ENCODE measurements around the gene LILRB2. TPM values are rescaled to one million over a fixed set of nuclear protein-coding genes. Genes with fewer than 3 reads are reported as not detected.

LILRB2 gene
- total RNA-seq, 1 donor: not detected

GRCh38 chr19:54305141-54305540 is 24.2 kb upstream of the LILRB2 start:
- no peak overlapping the region for H3K4me3 ChIP-seq (ENCODE audit: low read depth, low read length)
- no peak for TF ChIP-seq CTCF (IDR thresholded peaks at IDR 0.05; ENCODE audit: insufficient read depth, low read length)
- DNase-seq (ENCODE audit: low read depth): no peak

- TF ChIP-seq CTCF (IDR thresholded peaks at IDR 0.05; ENCODE audit: insufficient read depth, low read length): no peak
- no peak overlapping the region for H3K4me3 ChIP-seq (ENCODE audit: low read depth, low read length)
- DNase-seq (ENCODE audit: low read depth): no peak
Observed at GRCh38 chr19:54302257-54302656, 21.3 kb upstream of the LILRB2 start.

GRCh38 chr19:54299515-54299914 is 18.6 kb upstream of the LILRB2 start:
- no peak overlapping the region for H3K4me3 ChIP-seq (ENCODE audit: low read depth, low read length)
- DNase-seq (ENCODE audit: low read depth): no peak
- no peak for TF ChIP-seq CTCF (IDR thresholded peaks at IDR 0.05; ENCODE audit: insufficient read depth, low read length)

- H3K4me3 ChIP-seq (ENCODE audit: low read depth, low read length): no peak overlapping the region
- DNase-seq (ENCODE audit: low read depth): no peak
- no peak for TF ChIP-seq CTCF (IDR thresholded peaks at IDR 0.05; ENCODE audit: insufficient read depth, low read length)
Observed at GRCh38 chr19:54299126-54299498, 18.2 kb upstream of the LILRB2 start.

GRCh38 chr19:54298357-54299125 is 17.6 kb upstream of the LILRB2 start:
- H3K4me3 ChIP-seq (ENCODE audit: low read depth, low read length): no peak overlapping the region
- no peak for TF ChIP-seq CTCF (IDR thresholded peaks at IDR 0.05; ENCODE audit: insufficient read depth, low read length)
- DNase-seq (ENCODE audit: low read depth): no peak

- DNase-seq (ENCODE audit: low read depth): no peak
- no peak overlapping the region for H3K4me3 ChIP-seq (ENCODE audit: low read depth, low read length)
- no peak for TF ChIP-seq CTCF (IDR thresholded peaks at IDR 0.05; ENCODE audit: insufficient read depth, low read length)
Observed at GRCh38 chr19:54297759-54298305, 16.9 kb upstream of the LILRB2 start.
